K562 (cell line): ENCODE data around the gene HES4. TPM values are rescaled to one million over a fixed set of nuclear protein-coding genes. Genes with fewer than 3 reads are reported as not detected.

Source experiments
- KDM5B ChIP-seq: fragments of 200-600 bp; sonication (generic); IDR thresholded peaks from 2 replicates; pipeline ENCODE4 v1.6.1; 2012; ENCODE audit warnings: low read depth, mild to moderate bottlenecking, moderate library complexity, low read length, control low read depth, inconsistent platforms; ENCODE audit not compliant: insufficient replicate concordance
- MYC ChIP-seq, 2 experiments: fragments of 250-450 bp in 1 of 2; sonication (Bioruptor Pico) in 1 of 2; IDR thresholded peaks; 2 replicates each; pipeline versions ENCODE4 v1.5.1 to v1.6.1; 2012 to 2021; ENCODE audit warnings: low read depth in 2 of 2, borderline replicate concordance in 1 of 2, improper control_type of control experiment in 1 of 2, low read length in 1 of 2, mild to moderate bottlenecking in 1 of 2, moderate library complexity in 1 of 2
- NCOA4 ChIP-seq: fragments of 450-650 bp; IDR thresholded peaks from 2 replicates; pipeline ENCODE4 v1.6.1; 2018; ENCODE audit warnings: mild to moderate bottlenecking; ENCODE audit not compliant: partially characterized antibody
- NFATC3 ChIP-seq: fragments of 450-650 bp; IDR thresholded peaks from 2 replicates; pipeline ENCODE4 v1.6.1; 2017; ENCODE audit warnings: mild to moderate bottlenecking
- RAD21 ChIP-seq, 2 experiments: fragments of 250-450 bp in 1 of 2; fragments of 450-650 bp in 1 of 2; sonication (Bioruptor Pico) in 1 of 2; formaldehyde crosslinking in 1 of 2; IDR thresholded peaks in 1 of 2; conservative IDR thresholded peaks in 1 of 2; 2 replicates each; pipeline versions ENCODE4 v1.4.0 to v1.8.0; 2020 to 2022; ENCODE audit warnings: mild to moderate bottlenecking in 2 of 2, moderate library complexity in 1 of 2
- SIX5 ChIP-seq, 2 experiments: IDR thresholded peaks; 2 replicates each; pipeline ENCODE4 v1.6.1; 2011; ENCODE audit warnings: low read length in 2 of 2, borderline replicate concordance in 1 of 2, low read depth in 1 of 2, mild to moderate bottlenecking in 1 of 2, moderate library complexity in 1 of 2; ENCODE audit not compliant: insufficient read depth in 1 of 2
- SOX6 ChIP-seq: fragments of 450-650 bp; IDR thresholded peaks from 2 replicates; pipeline ENCODE4 v1.6.1; 2014; ENCODE audit warnings: mild to moderate bottlenecking
- TCFL5 ChIP-seq: fragments of 250-450 bp; sonication (Bioruptor Pico); conservative IDR thresholded peaks from 2 replicates; pipeline ENCODE4 v1.6.1; 2021; ENCODE audit warnings: mild to moderate bottlenecking, moderate library complexity, matching md5 sums
- TFAM ChIP-seq: fragments of 250-450 bp; sonication (Bioruptor Pico); conservative IDR thresholded peaks from 2 replicates; pipeline ENCODE4 v1.5.0; 2021; ENCODE audit warnings: mild to moderate bottlenecking, moderate library complexity
- ZSCAN29 ChIP-seq: fragments of 450-650 bp; IDR thresholded peaks from 2 replicates; pipeline ENCODE4 v1.6.1; 2017
- polyA plus RNA-seq, 8 experiments: library from polyadenylated mRNA; depleted of rRNA in 4 of 8; stranded (reverse) in 5 of 8; unstranded in 3 of 8; fragments of >200 nt; fragmentation: Nextera tagmentation in 2 of 8; fragmentation: Illumina TruSeq in 1 of 8; extraction: Ambion mirVana in 2 of 8; extraction: Trizol in 1 of 8; gene quantifications; 2 replicates each; pipeline versions ENCODE4 v1.2.1 to v1.2.3, GENCODE V29; 2011 to 2014; ENCODE audit warnings: inconsistent platforms in 1 of 8, missing spikeins in 1 of 8
- total RNA-seq, 7 experiments: library from RNA; depleted of rRNA in 6 of 7; stranded (reverse); fragments of >200 nt in 6 of 7; fragmentation: Illumina TruSeq in 2 of 7; extraction: Trizol in 2 of 7; gene quantifications; 2 replicates each; pipeline versions ENCODE4 v1.2.1 to v1.2.3, GENCODE V29; 2011 to 2021; ENCODE audit warnings: low replicate concordance in 1 of 7
- TF ChIP-seq, protein P1 (sequence below): fragments of 450-650 bp; IDR thresholded peaks from 2 replicates; pipeline ENCODE4 v1.6.1; 2017; ENCODE audit warnings: antibody characterized with exemption
- TF ChIP-seq, protein P2 (sequence below): fragments of 250-450 bp; sonication (Bioruptor Pico); IDR thresholded peaks from 2 replicates; pipeline ENCODE4 v1.8.0; 2021; ENCODE audit warnings: borderline replicate concordance, mild to moderate bottlenecking, moderate library complexity; ENCODE audit not compliant: poor library complexity, severe bottlenecking
- TF ChIP-seq, protein P3 (sequence below): fragments of 450-650 bp; IDR thresholded peaks from 2 replicates; pipeline ENCODE4 v1.6.1; 2018; ENCODE audit warnings: mild to moderate bottlenecking, low read depth; ENCODE audit not compliant: partially characterized antibody
- TF ChIP-seq, protein P4 (sequence below): sonication (generic); formaldehyde crosslinking; IDR thresholded peaks from 2 replicates; pipeline ENCODE4 v1.8.0; 2022; ENCODE audit warnings: mild to moderate bottlenecking, low read depth, missing genetic modification reagents
- TF ChIP-seq, protein P5 (sequence below): fragments of 450-650 bp; conservative IDR thresholded peaks from 2 replicates; pipeline ENCODE4 v1.6.1; 2016; ENCODE audit warnings: missing genetic modification characterization, low read depth, mild to moderate bottlenecking, control low read depth, missing compliant biosample characterization
- TF ChIP-seq, protein P6 (sequence below): fragments of 450-650 bp; formaldehyde crosslinking; IDR thresholded peaks from 2 replicates; pipeline ENCODE4 v1.4.0; 2020; ENCODE audit warnings: mild to moderate bottlenecking, moderate library complexity

The HES4 gene
- total and polyA plus RNA-seq, 9 of the 15 experiments (the other 6 are each of a cell fraction or from before 2014, with no cell fraction given) = 0.21 to 43.7 (median 5.3) TPM; not detected in 2

DNA sequence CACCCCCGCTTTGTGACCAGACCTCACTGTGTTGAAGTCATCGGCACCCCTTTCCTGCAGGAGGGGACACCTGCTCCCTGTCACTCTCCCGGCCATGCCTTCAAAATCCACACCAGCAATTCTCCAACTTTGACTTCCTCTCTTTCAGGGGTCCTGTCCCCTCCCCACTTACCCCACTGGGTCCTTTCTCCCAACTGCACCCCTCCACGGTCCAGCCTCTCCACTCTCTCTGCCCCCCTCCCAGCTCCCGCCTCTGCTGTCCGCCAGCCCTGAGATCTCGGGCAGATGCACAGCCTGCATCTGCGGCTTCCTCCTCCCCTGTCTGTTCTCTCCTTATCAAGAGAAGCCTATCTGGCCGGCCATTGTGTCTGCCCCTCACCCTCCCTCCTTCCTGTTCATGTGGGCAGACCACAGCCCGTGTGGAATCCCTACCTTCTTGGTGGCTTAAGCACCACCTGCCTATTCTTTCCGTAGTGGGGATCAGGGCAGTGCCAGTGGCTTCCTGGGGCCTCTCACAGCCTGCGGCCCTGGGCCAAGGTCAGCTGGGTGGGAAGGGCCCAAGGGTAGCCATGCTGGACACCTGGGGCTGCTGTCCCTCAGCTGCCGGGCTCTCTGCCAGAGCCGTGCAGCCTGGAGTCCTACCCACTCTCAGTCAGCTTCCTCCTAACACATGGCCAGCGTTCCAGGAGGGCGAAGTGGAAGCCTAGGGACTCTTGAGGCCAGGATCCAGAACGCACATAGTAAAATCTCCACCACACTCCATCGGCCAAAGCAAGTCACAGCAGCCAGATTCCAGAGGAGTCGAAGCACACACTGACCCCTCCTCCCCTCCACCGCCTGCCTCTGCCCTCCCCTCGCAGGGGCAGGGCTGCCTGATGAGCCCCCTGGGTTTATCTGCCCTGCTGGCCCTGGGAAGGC, 5.1 kb upstream of the HES4 start (continued):
- TF ChIP-seq, protein P1, sequence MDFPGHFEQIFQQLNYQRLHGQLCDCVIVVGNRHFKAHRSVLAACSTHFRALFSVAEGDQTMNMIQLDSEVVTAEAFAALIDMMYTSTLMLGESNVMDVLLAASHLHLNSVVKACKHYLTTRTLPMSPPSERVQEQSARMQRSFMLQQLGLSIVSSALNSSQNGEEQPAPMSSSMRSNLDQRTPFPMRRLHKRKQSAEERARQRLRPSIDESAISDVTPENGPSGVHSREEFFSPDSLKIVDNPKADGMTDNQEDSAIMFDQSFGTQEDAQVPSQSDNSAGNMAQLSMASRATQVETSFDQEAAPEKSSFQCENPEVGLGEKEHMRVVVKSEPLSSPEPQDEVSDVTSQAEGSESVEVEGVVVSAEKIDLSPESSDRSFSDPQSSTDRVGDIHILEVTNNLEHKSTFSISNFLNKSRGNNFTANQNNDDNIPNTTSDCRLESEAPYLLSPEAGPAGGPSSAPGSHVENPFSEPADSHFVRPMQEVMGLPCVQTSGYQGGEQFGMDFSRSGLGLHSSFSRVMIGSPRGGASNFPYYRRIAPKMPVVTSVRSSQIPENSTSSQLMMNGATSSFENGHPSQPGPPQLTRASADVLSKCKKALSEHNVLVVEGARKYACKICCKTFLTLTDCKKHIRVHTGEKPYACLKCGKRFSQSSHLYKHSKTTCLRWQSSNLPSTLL = no peak
- peak; percentile 97 for TF ChIP-seq SOX6
- TF ChIP-seq NCOA4 = no peak
- TF ChIP-seq, protein P2, sequence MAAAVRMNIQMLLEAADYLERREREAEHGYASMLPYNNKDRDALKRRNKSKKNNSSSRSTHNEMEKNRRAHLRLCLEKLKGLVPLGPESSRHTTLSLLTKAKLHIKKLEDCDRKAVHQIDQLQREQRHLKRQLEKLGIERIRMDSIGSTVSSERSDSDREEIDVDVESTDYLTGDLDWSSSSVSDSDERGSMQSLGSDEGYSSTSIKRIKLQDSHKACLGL (CRISPR knock-in tag) = no peak
- TF ChIP-seq ZSCAN29 = no peak
- TF ChIP-seq, protein P3, sequence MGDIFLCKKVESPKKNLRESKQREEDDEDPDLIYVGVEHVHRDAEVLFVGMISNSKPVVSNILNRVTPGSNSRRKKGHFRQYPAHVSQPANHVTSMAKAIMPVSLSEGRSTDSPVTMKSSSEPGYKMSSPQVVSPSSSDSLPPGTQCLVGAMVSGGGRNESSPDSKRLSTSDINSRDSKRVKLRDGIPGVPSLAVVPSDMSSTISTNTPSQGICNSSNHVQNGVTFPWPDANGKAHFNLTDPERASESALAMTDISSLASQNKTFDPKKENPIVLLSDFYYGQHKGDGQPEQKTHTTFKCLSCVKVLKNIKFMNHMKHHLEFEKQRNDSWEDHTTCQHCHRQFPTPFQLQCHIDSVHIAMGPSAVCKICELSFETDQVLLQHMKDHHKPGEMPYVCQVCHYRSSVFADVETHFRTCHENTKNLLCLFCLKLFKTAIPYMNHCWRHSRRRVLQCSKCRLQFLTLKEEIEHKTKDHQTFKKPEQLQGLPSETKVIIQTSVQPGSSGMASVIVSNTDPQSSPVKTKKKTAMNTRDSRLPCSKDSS = peak; percentile 10
- no peak for TF ChIP-seq NFATC3
- no peak for TF ChIP-seq TFAM
- TF ChIP-seq KDM5B = no peak
- no peak for TF ChIP-seq MYC (IDR thresholded peaks at IDR 0.05; ENCODE audit: low read depth, low read length)
- 0 out of 2 replicates have a peak, but pooled peaks have one; percentile 47 for TF ChIP-seq MYC (CRISPR knock-in tag; IDR thresholded peaks at IDR 0.05; ENCODE audit: borderline replicate concordance, low read depth)
- TF ChIP-seq TCFL5 (CRISPR knock-in tag) = no peak
- TF ChIP-seq, protein P4, sequence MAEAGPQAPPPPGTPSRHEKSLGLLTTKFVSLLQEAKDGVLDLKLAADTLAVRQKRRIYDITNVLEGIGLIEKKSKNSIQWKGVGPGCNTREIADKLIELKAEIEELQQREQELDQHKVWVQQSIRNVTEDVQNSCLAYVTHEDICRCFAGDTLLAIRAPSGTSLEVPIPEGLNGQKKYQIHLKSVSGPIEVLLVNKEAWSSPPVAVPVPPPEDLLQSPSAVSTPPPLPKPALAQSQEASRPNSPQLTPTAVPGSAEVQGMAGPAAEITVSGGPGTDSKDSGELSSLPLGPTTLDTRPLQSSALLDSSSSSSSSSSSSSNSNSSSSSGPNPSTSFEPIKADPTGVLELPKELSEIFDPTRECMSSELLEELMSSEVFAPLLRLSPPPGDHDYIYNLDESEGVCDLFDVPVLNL (CRISPR knock-in tag) = no peak
- TF ChIP-seq, protein P5, sequence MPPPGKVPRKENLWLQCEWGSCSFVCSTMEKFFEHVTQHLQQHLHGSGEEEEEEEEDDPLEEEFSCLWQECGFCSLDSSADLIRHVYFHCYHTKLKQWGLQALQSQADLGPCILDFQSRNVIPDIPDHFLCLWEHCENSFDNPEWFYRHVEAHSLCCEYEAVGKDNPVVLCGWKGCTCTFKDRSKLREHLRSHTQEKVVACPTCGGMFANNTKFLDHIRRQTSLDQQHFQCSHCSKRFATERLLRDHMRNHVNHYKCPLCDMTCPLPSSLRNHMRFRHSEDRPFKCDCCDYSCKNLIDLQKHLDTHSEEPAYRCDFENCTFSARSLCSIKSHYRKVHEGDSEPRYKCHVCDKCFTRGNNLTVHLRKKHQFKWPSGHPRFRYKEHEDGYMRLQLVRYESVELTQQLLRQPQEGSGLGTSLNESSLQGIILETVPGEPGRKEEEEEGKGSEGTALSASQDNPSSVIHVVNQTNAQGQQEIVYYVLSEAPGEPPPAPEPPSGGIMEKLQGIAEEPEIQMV (tag) = peak; percentile 56; the same call in 1 of the 2 replicates
- no peak for TF ChIP-seq SIX5 (IDR thresholded peaks at IDR 0.05; ENCODE audit: borderline replicate concordance in 1 of 2, insufficient read depth in 1 of 2, low read depth in 1 of 2, low read length in 2 of 2)
- TF ChIP-seq, protein P6, sequence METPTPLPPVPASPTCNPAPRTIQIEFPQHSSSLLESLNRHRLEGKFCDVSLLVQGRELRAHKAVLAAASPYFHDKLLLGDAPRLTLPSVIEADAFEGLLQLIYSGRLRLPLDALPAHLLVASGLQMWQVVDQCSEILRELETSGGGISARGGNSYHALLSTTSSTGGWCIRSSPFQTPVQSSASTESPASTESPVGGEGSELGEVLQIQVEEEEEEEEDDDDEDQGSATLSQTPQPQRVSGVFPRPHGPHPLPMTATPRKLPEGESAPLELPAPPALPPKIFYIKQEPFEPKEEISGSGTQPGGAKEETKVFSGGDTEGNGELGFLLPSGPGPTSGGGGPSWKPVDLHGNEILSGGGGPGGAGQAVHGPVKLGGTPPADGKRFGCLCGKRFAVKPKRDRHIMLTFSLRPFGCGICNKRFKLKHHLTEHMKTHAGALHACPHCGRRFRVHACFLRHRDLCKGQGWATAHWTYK = peak; percentile 93
- 0 out of 4 replicates have a peak, but pooled peaks of 1 of the 2 experiments have one; percentile 8 for TF ChIP-seq RAD21 (CRISPR knock-in tag; conservative IDR thresholded peaks at IDR 0.05 in 1 of 2, IDR thresholded peaks at IDR 0.05 in 1 of 2)
